ENCODE data around the gene GUCY2D. TPM values are rescaled to one million over a fixed set of nuclear protein-coding genes. Genes with fewer than 3 reads are reported as not detected.

The GUCY2D gene
- total RNA-seq, 1 donor from 2014 or later: under 0.01 TPM

GRCh38 chr17:8039611-8040168 lies 37.3 kb downstream of the GUCY2D start:
- DNase-seq (ENCODE audit: low spot score in 2 of 2) (no peak), FAIRE-seq (no peak)

- FAIRE-seq (no peak), DNase-seq (ENCODE audit: low spot score in 2 of 2) (peak; percentile 52 to 59)
Measured at GRCh38 chr17:8041249-8041928, 39.0 kb downstream of the GUCY2D start.

GRCh38 chr17:8041979-8042378 lies 39.6 kb downstream of the GUCY2D start:
- FAIRE-seq (no peak), DNase-seq (ENCODE audit: low spot score in 2 of 2) (no peak)

GRCh38 chr17:8044819-8045810 lies 42.7 kb downstream of the GUCY2D start:
- DNase-seq (ENCODE audit: low spot score in 2 of 2) (no peak), FAIRE-seq (no peak)

- FAIRE-seq (no peak), DNase-seq (ENCODE audit: low spot score in 2 of 2) (no peak)
Measured at GRCh38 chr17:8046306-8046928, 44.0 kb downstream of the GUCY2D start.

- no peak for FAIRE-seq
Measured at GRCh38 chr17:8046929-8047768, 44.7 kb downstream of the GUCY2D start.

GRCh38 chr17:8047769-8048110 lies 45.3 kb downstream of the GUCY2D start:
- DNase-seq (ENCODE audit: low spot score in 2 of 2) (no peak), FAIRE-seq (no peak)

More at GRCh38 chr17:8046929-8047768, 44.7 kb downstream of the GUCY2D start:
- DNase-seq (ENCODE audit: low spot score in 2 of 2): no peak

- DNase-seq (ENCODE audit: low spot score in 2 of 2) (no peak), FAIRE-seq (no peak)
Measured at GRCh38 chr17:8048236-8048635, 45.8 kb downstream of the GUCY2D start.

GRCh38 chr17:8048736-8049135 lies 46.3 kb downstream of the GUCY2D start:
- FAIRE-seq (no peak), DNase-seq (ENCODE audit: low spot score in 2 of 2) (no peak)

GRCh38 chr17:8051831-8052230 lies 49.4 kb downstream of the GUCY2D start:
- no peak for FAIRE-seq
- DNase-seq (ENCODE audit: low spot score in 2 of 2): no peak

GRCh38 chr17:8052256-8053252 lies 50.1 kb downstream of the GUCY2D start:
- FAIRE-seq (peak; percentile 73), DNase-seq (ENCODE audit: low spot score in 2 of 2) (no peak)

GRCh38 chr17:8053600-8053999 lies 51.2 kb downstream of the GUCY2D start:
- DNase-seq (ENCODE audit: low spot score in 2 of 2) (no peak), FAIRE-seq (no peak)

- no peak for DNase-seq (ENCODE audit: low spot score in 2 of 2)
- no peak for FAIRE-seq
Measured at GRCh38 chr17:8055851-8056231, 53.4 kb downstream of the GUCY2D start.

- DNase-seq (ENCODE audit: low spot score in 2 of 2) (no peak), FAIRE-seq (no peak)
Measured at GRCh38 chr17:8056232-8056975, 54.0 kb downstream of the GUCY2D start.

GRCh38 chr17:8056976-8057625 lies 54.7 kb downstream of the GUCY2D start:
- no peak for FAIRE-seq
- DNase-seq (ENCODE audit: low spot score in 2 of 2): no peak

GRCh38 chr17:8057691-8058114 lies 55.3 kb downstream of the GUCY2D start:
- DNase-seq (ENCODE audit: low spot score in 2 of 2) (peak; percentile 71 to 78), FAIRE-seq (no peak)

GRCh38 chr17:8059131-8059530 lies 56.7 kb downstream of the GUCY2D start:
- DNase-seq (ENCODE audit: low spot score in 2 of 2): no peak
- FAIRE-seq: no peak

Measured in frontal cortex (tissue), 4 donors.